Liver (tissue), 9 donors: Measurements from ENCODE around the gene SFMBT2. TPM values are rescaled to one million over a fixed set of nuclear protein-coding genes. Genes with fewer than 3 reads are reported as not detected.
"Not testable (repeated sequence)": the region's sequence is repeated elsewhere in the genome, so short reads cannot be mapped to it uniquely, and the experiment has no call there.

ENCODE experiments used
- DNase-seq: peaks from one replicate; pipeline ENCODE4 v3.0.0-alpha.2; 2017; ENCODE audit warnings: low spot score
- H3K27ac ChIP-seq, 2 donors: one replicate each; pipeline ENCODE4 v1.7.0; 2013; ENCODE audit warnings: inconsistent platforms in 2 of 2, low read length in 2 of 2, control low read depth in 1 of 2, low read depth in 1 of 2, mild to moderate bottlenecking in 1 of 2
- H3K27me3 ChIP-seq, 4 donors: one replicate each; pipeline versions ENCODE4 v1.6.1 to v1.7.0; 2013; ENCODE audit warnings: low read length in 3 of 4, inconsistent platforms in 1 of 4, mild to moderate bottlenecking in 1 of 4, moderate library complexity in 1 of 4; ENCODE audit not compliant: control insufficient read depth in 4 of 4, insufficient read depth in 4 of 4
- H3K36me3 ChIP-seq, 4 donors: one replicate each; pipeline versions ENCODE4 v1.6.1 to v1.7.0; 2013; ENCODE audit warnings: low read length in 3 of 4, mild to moderate bottlenecking in 3 of 4, low read depth in 1 of 4, moderate library complexity in 1 of 4; ENCODE audit not compliant: control insufficient read depth in 4 of 4, insufficient read depth in 3 of 4
- H3K4me1 ChIP-seq, 4 donors: one replicate each; pipeline versions ENCODE4 v1.6.1 to v1.7.0; 2013; ENCODE audit warnings: low read length in 3 of 4, mild to moderate bottlenecking in 3 of 4, moderate library complexity in 1 of 4; ENCODE audit not compliant: control insufficient read depth in 4 of 4, insufficient read depth in 4 of 4
- H3K4me3 ChIP-seq, 3 donors: one replicate each; pipeline versions ENCODE4 v1.6.1 to v1.7.0; 2013; ENCODE audit warnings: low read length in 3 of 3, control low read depth in 1 of 3, low read depth in 1 of 3, mild to moderate bottlenecking in 1 of 3
- H3K9ac ChIP-seq, 2 donors: one replicate each; pipeline ENCODE4 v1.7.0; 2013; ENCODE audit warnings: low read length in 2 of 2, mild to moderate bottlenecking in 2 of 2, moderate library complexity in 2 of 2, control low read depth in 1 of 2, low read depth in 1 of 2
- H3K9me3 ChIP-seq, 4 donors: one replicate each; pipeline versions ENCODE4 v1.6.1 to v1.7.0; 2013; ENCODE audit warnings: low read length in 3 of 4; ENCODE audit not compliant: control insufficient read depth in 4 of 4
- ATF3 ChIP-seq: IDR thresholded peaks from 2 replicates; pipeline ENCODE4 v1.6.1; 2016; ENCODE audit warnings: antibody characterized with exemption
- CTCF ChIP-seq: fragments of 150-350 bp; IDR thresholded peaks from 2 replicates; pipeline ENCODE4 v1.5.1; 2017; ENCODE audit warnings: improper control_type of control experiment, low read depth, low read length; ENCODE audit not compliant: missing input control
- HNF4A ChIP-seq, 2 donors: conservative IDR thresholded peaks; 2 replicates each; pipeline ENCODE4 v1.6.1; 2016; ENCODE audit warnings: antibody characterized with exemption in 2 of 2, mild to moderate bottlenecking in 2 of 2
- JUND ChIP-seq, 2 donors: IDR thresholded peaks; 2 replicates each; pipeline ENCODE4 v1.6.1; 2016; ENCODE audit warnings: antibody characterized with exemption in 2 of 2
- MAX ChIP-seq: IDR thresholded peaks from 2 replicates; pipeline ENCODE4 v1.6.1; 2016; ENCODE audit warnings: antibody characterized with exemption
- NR2F2 ChIP-seq: IDR thresholded peaks from 2 replicates; pipeline ENCODE4 v1.6.1; 2016; ENCODE audit warnings: antibody characterized with exemption
- RAD21 ChIP-seq, 2 donors: IDR thresholded peaks; 2 replicates each; pipeline ENCODE4 v1.6.1; 2016; ENCODE audit warnings: antibody characterized with exemption in 2 of 2, mild to moderate bottlenecking in 2 of 2
- RXRA ChIP-seq, 2 donors: IDR thresholded peaks; 2 replicates each; pipeline ENCODE4 v1.6.1; 2017 to 2018; ENCODE audit warnings: antibody characterized with exemption in 2 of 2, mild to moderate bottlenecking in 1 of 2
- SP1 ChIP-seq: IDR thresholded peaks from 2 replicates; pipeline ENCODE4 v1.6.1; 2018; ENCODE audit warnings: antibody characterized with exemption, mild to moderate bottlenecking
- TAF1 ChIP-seq: conservative IDR thresholded peaks from 2 replicates; pipeline ENCODE4 v1.6.1; 2016; ENCODE audit warnings: antibody characterized with exemption, mild to moderate bottlenecking
- YY1 ChIP-seq: IDR thresholded peaks from 2 replicates; pipeline ENCODE4 v1.6.1; 2016; ENCODE audit warnings: antibody characterized with exemption, mild to moderate bottlenecking
- ZBTB33 ChIP-seq: IDR thresholded peaks from 2 replicates; pipeline ENCODE4 v1.6.1; 2016; ENCODE audit warnings: antibody characterized with exemption
- WGBS: extraction: QIAGEN DNeasy Blood & Tissue Kit; methylation state at CpG from one replicate; pipeline ENCODE4 v1.1.7; 2013; 5-methylcytosine and 5-hydroxymethylcytosine counted together
- polyA plus RNA-seq, 2 donors: library from polyadenylated mRNA; stranded (reverse) in 1 of 2; unstranded in 1 of 2; fragments of 200-250 nt in 1 of 2; fragments of >200 nt in 1 of 2; fragmentation: Nextera tagmentation in 1 of 2; extraction: Ambion mirVana in 1 of 2; gene quantifications; one replicate each; pipeline versions ENCODE4 v1.2.1 to v1.2.3, GENCODE V29; 2013 to 2015
- total RNA-seq, 2 donors: library from RNA; depleted of rRNA; stranded (reverse); fragments of >200 nt; gene quantifications; one replicate each; pipeline ENCODE4 v1.2.3, GENCODE V29; 2014
- donor health status: healthy.
- donor health status: healthy.
- donor health status: healthy.
- donor health status: healthy.
- donor health status: healthy.

The SFMBT2 gene
- total and polyA plus RNA-seq, 4 donors = 0.46 to 2.8 (median 1.5) TPM

GRCh38 chr10:7218968-7219367 lies 191.9 kb downstream of the SFMBT2 start:
- no peaks in the 10 kb centered on the region for H3K4me1 ChIP-seq
- no peak overlapping the region for H3K27ac ChIP-seq
- no peak for DNase-seq
- H3K9me3 ChIP-seq = peaks cover 6 to 12% (median 11%) of the 10 kb centered on the region in 4 donors
- H3K9ac ChIP-seq = no peak overlapping the region
- TF ChIP-seq JUND (IDR thresholded peaks at IDR 0.05) = no peak
- TF ChIP-seq HNF4A (conservative IDR thresholded peaks at IDR 0.05) = no peak
- TF ChIP-seq SP1 = no peak
- H3K4me3 ChIP-seq = no peak overlapping the region
- peaks cover 0 to 3% (median 0%) of the 10 kb centered on the region in 4 donors for H3K27me3 ChIP-seq
- H3K36me3 ChIP-seq = no peaks in the 10 kb centered on the region
- 72% methylated on average over 3 of the region's 3 CpGs for WGBS

GRCh38 chr10:7212696-7213095 lies 198.1 kb downstream of the SFMBT2 start:
- DNase-seq, H3K27me3 ChIP-seq, H3K4me1 ChIP-seq, H3K36me3 ChIP-seq, H3K9ac ChIP-seq, H3K4me3 ChIP-seq, H3K27ac ChIP-seq, H3K9me3 ChIP-seq: not testable (repeated sequence)
- WGBS = 75% methylated on average over 3 of the region's 3 CpGs

GRCh38 chr10:7211857-7212577 lies 198.8 kb downstream of the SFMBT2 start:
- no peak for DNase-seq
- H3K9ac ChIP-seq = no peak overlapping the region
- TF ChIP-seq ATF3 = no peak
- TF ChIP-seq ZBTB33 = no peak
- TF ChIP-seq RAD21 (IDR thresholded peaks at IDR 0.05) = no peak
- TF ChIP-seq HNF4A (conservative IDR thresholded peaks at IDR 0.05) = no peak
- no peak for TF ChIP-seq RXRA (IDR thresholded peaks at IDR 0.05)
- TF ChIP-seq MAX = no peak
- TF ChIP-seq TAF1 = no peak
- no peak for TF ChIP-seq NR2F2
- TF ChIP-seq YY1 = no peak
- no peak for TF ChIP-seq JUND (IDR thresholded peaks at IDR 0.05)
- TF ChIP-seq CTCF = no peak
- H3K4me1 ChIP-seq = no peaks in the 10 kb centered on the region
- H3K36me3 ChIP-seq = no peaks in the 10 kb centered on the region
- 81% methylated on average over 9 of the region's 9 CpGs for WGBS
- H3K4me3 ChIP-seq = no peak overlapping the region
- H3K9me3 ChIP-seq = no peaks in the 10 kb centered on the region
- no peaks in the 10 kb centered on the region for H3K27me3 ChIP-seq
- no peak overlapping the region for H3K27ac ChIP-seq
